Naive thymus-derived CD4-positive, alpha-beta T cell (primary cell): ENCODE measurements around the gene FBN3. TPM values are rescaled to one million over a fixed set of nuclear protein-coding genes. Genes with fewer than 3 reads are reported as not detected.
A peak's percentile ranks its signal among the peaks of the same experiment; 100 is the strongest.
"Not testable (repeated sequence)": the region's sequence is repeated elsewhere in the genome, so short reads cannot be mapped to it uniquely, and the experiment has no call there.

Experiments
- ATAC-seq: fragments of 150-1000 bp; cut with Tn5 transposase; 2 replicates; pipeline ENCODE4 v1.10.0; 2021; ENCODE audit warnings: mild to moderate bottlenecking, moderate library complexity
- CTCF ChIA-PET: fragments of 350-600 bp; sonication (Branson Sonifier 250); formaldehyde crosslinking; loops from one replicate; lab custom pipeline; 2021; ENCODE audit warnings: antibody characterized with exemption; lab: Charles Lee
- POLR2A ChIA-PET: fragments of 350-600 bp; sonication (Branson Sonifier 250); formaldehyde crosslinking; loops from one replicate; lab custom pipeline; 2021; ENCODE audit warnings: antibody characterized with exemption, inconsistent platforms; lab: Charles Lee
- DNase-seq, 9 donors: peaks; one replicate each; pipeline versions ENCODE4 v3.0.0 to v3.0.0-alpha.2; 2020 to 2022; ENCODE audit warnings: mixed read lengths in 1 of 9
- H3K27ac ChIP-seq: one replicate; pipeline ENCODE4 v1.7.0; 2013; ENCODE audit warnings: mild to moderate bottlenecking, low read depth, low read length, moderate library complexity
- H3K27me3 ChIP-seq, 2 donors: one replicate each; pipeline ENCODE4 v1.7.0; 2013; ENCODE audit warnings: low read length in 2 of 2, mild to moderate bottlenecking in 2 of 2, moderate library complexity in 2 of 2; ENCODE audit not compliant: control insufficient read depth in 2 of 2, insufficient read depth in 2 of 2
- H3K36me3 ChIP-seq, 3 experiments: 1 replicate in 2 of 3; 2 replicates in 1 of 3; pipeline ENCODE4 v1.7.0; 2013; ENCODE audit warnings: low read length in 3 of 3, mild to moderate bottlenecking in 3 of 3, moderate library complexity in 1 of 3; ENCODE audit not compliant: insufficient read depth in 3 of 3, control insufficient read depth in 2 of 3
- H3K4me1 ChIP-seq, 2 donors: one replicate each; pipeline ENCODE4 v1.7.0; 2013; ENCODE audit warnings: low read length in 2 of 2, mild to moderate bottlenecking in 2 of 2, moderate library complexity in 1 of 2; ENCODE audit not compliant: control insufficient read depth in 2 of 2, insufficient read depth in 2 of 2
- H3K4me3 ChIP-seq: 2 replicates; pipeline ENCODE4 v1.7.0; 2013; ENCODE audit warnings: mild to moderate bottlenecking, low read length
- H3K9me3 ChIP-seq, 3 experiments: 1 replicate in 2 of 3; 2 replicates in 1 of 3; pipeline ENCODE4 v1.7.0; 2013; ENCODE audit warnings: low read length in 3 of 3; ENCODE audit not compliant: control insufficient read depth in 2 of 3
- H3K27ac Mint-ChIP-seq, 9 donors: one replicate each; pipeline ENCODE4 v1.8.0; 2020 to 2022; ENCODE audit warnings: mixed read lengths in 9 of 9, mild to moderate bottlenecking in 8 of 9, moderate library complexity in 5 of 9, inconsistent platforms in 2 of 9
- H3K27me3 Mint-ChIP-seq, 5 donors: one replicate each; pipeline ENCODE4 v1.8.0; 2021 to 2022; ENCODE audit warnings: mixed read lengths in 5 of 5, mild to moderate bottlenecking in 1 of 5
- H3K36me3 Mint-ChIP-seq, 5 donors: one replicate each; pipeline ENCODE4 v1.8.0; 2020 to 2022; ENCODE audit warnings: mixed read lengths in 5 of 5, mild to moderate bottlenecking in 3 of 5, inconsistent platforms in 1 of 5
- H3K4me1 Mint-ChIP-seq, 7 donors: one replicate each; pipeline ENCODE4 v1.8.0; 2020 to 2022; ENCODE audit warnings: mixed read lengths in 7 of 7, mild to moderate bottlenecking in 3 of 7, inconsistent platforms in 1 of 7
- H3K4me3 Mint-ChIP-seq, 10 donors: one replicate each; pipeline ENCODE4 v1.8.0; 2020 to 2022; ENCODE audit warnings: mild to moderate bottlenecking in 10 of 10, mixed read lengths in 10 of 10, moderate library complexity in 6 of 10, inconsistent platforms in 2 of 10
- H3K9me3 Mint-ChIP-seq, 11 donors: one replicate each; pipeline ENCODE4 v1.8.0; 2020 to 2022; ENCODE audit warnings: mixed read lengths in 11 of 11, mild to moderate bottlenecking in 4 of 11, inconsistent platforms in 1 of 11, moderate library complexity in 1 of 11
- intact Hi-C, 2 donors: fragments of 100-400 bp; cut with micrococcal nuclease; formaldehyde crosslinking; loops; one replicate each; pipeline ENCODE4 v1.15.1; 2023
- polyA plus RNA-seq, 2 donors: library from polyadenylated mRNA; unstranded; fragments of 300-500 nt; fragmentation: Illumina TruSeq; gene quantifications; one replicate each; pipeline ENCODE4 v1.2.3, GENCODE V29; 2021
- total RNA-seq, 6 experiments: library from RNA in 5 of 6; stranded (reverse) in 5 of 6; gene quantifications; 1 replicate in 5 of 6; 2 replicates in 1 of 6; pipeline ENCODE4 v1.2.3 and lab custom pipeline; 2021 to 2026

FBN3 gene
- total and polyA plus RNA-seq, 7 experiments from 2014 or later, result not detected

DNA sequence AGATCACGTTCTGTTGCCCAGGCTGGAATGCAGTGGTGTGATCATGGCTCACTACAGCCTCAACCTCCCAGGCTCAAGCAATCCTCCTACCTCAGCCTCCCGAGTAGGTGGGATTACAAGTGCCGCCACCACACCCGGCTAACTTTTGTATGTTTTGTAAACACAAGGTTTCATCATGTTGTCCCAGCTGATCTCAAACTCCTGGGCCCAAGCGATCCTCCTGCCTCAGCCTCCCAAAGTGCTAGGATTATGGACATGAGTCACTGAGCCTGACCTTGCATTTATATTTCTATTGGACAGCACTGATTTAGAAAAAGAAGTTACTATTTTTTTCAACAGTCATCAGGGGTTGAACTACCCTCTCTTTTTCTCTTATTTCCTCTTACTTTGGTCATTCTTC, 9.9 kb upstream of the FBN3 start:
- H3K27ac ChIP-seq, H3K36me3 ChIP-seq, H3K4me1 ChIP-seq, H3K9me3 Mint-ChIP-seq, H3K4me3 ChIP-seq, ATAC-seq, DNase-seq, H3K9me3 ChIP-seq, POLR2A ChIA-PET, H3K4me3 Mint-ChIP-seq, H3K27me3 ChIP-seq, H3K27ac Mint-ChIP-seq, H3K36me3 Mint-ChIP-seq: not testable (repeated sequence)
- peaks cover 4 to 22% (median 19%) of the 10 kb centered on the region in 5 donors for H3K27me3 Mint-ChIP-seq
- peaks cover 0 to 12% (median 3%) of the 10 kb centered on the region in 7 donors for H3K4me1 Mint-ChIP-seq
- intact Hi-C loops, result loop anchor here in 1 of 2 donors (2.0 to 5.0 kb wide), 2 partner anchors 35 to 108 kb away; no protein-coding TSS in a partner anchor
- CTCF ChIA-PET, result interaction anchor here (0.8 to 1.8 kb wide), 4 partner anchors 50 to 108 kb away, joined by 4 to 10 read pairs (median 4); partner anchors contain the start of gene CERS4

DNA sequence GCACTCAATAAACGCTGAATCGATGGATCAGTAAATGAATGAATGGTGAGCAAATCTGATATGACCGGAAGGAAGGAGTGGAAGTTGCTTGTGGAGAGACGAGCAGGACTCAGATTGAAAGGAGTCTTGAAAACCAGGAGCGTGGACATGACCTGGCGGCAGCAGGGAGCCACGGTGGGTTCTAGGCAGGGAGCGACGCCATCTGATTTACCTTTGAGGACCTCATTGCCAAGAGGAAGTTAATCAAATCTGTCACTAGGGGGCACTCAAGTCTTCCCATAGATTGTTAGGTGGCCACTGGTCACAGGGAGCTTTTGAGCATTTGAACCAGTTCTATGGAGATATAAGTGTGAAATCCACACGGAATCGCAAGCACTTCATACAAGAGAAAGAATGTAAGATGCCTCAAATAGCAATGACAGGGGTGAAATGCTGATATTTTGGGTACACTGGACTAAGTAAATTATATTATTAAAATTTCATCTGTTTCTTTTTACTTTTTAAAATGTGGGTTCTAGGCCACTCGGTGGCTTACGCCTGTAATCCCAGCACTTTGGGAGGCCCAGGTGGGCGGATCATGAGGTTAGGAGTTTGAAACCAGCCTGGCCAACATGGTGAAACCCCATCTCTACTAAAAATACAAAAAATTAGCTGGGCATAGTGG, 9.2 kb upstream of the FBN3 start:
- ChIA-PET POLR2A (interaction anchor here (0.5 kb wide), 1 partner anchor 21 kb away, joined by 3 read pairs; no protein-coding TSS in a partner anchor), CTCF (interaction anchor here (0.6 to 1.8 kb wide), 6 partner anchors 48 to 109 kb away, joined by 3 to 10 read pairs (median 4); partner anchors contain the start of gene CERS4)
- no peak overlapping the region for H3K27ac Mint-ChIP-seq
- H3K4me1 ChIP-seq, result no peaks in the 10 kb centered on the region
- H3K27me3 ChIP-seq, result no peaks in the 10 kb centered on the region
- no peak overlapping the region for H3K4me3 ChIP-seq
- H3K36me3 ChIP-seq, result no peaks in the 10 kb centered on the region
- H3K9me3 Mint-ChIP-seq, result peaks cover 0 to 3% (median 0%) of the 10 kb centered on the region in 11 donors
- DNase-seq (peak in 8 of 9 donors; percentile 34 to 70 (median 60)), ATAC-seq (peak; percentile 69)
- H3K9me3 ChIP-seq, result no peaks in the 10 kb centered on the region
- intact Hi-C loops, result loop anchor here (1.0 to 5.0 kb wide), 7 partner anchors 36 to 215 kb away; partner anchors contain the start of genes CERS4 (in 1 of the 2), NDUFA7 (in 1 of the 2), RPS28 (in 1 of the 2) and TIMM44 (in 1 of the 2)
- H3K36me3 Mint-ChIP-seq, result no peaks in the 10 kb centered on the region
- H3K27ac ChIP-seq, result no peak overlapping the region
- peaks cover 4 to 27% (median 23%) of the 10 kb centered on the region in 5 donors for H3K27me3 Mint-ChIP-seq
- peaks cover 0 to 12% (median 3%) of the 10 kb centered on the region in 7 donors for H3K4me1 Mint-ChIP-seq
- no peak overlapping the region for H3K4me3 Mint-ChIP-seq

DNA sequence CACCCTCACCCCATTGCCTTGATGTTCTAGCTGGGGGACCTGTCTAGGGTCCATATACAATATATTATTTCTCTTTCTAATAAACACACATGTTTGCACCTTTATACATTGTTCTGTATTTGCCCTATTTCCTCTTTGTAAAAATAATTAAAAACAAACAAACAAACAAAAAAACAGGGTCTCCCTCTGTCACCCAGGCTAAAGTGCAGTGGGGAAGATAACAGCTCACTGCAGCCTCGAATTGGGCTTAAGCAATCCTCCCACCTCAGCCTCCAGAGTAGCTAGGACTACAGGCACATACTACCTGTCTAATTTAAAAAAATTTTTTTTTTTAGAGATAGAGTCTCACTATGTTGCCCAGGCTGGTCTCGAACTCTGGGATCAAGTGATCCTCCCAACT, 5.9 kb upstream of the FBN3 start:
- no peak overlapping the region for H3K27ac Mint-ChIP-seq
- Histone ChIP-seq H3K4me1 (no peaks in the 10 kb centered on the region), H3K9me3 (no peaks in the 10 kb centered on the region), H3K4me3 (no peak overlapping the region), H3K27ac (no peak overlapping the region), H3K36me3 (no peaks in the 10 kb centered on the region), H3K27me3 (no peaks in the 10 kb centered on the region)
- intact Hi-C loops, result loop anchor here in 1 of 2 donors (5.0 kb wide), 1 partner anchor 112 kb away; no protein-coding TSS in a partner anchor
- H3K9me3 Mint-ChIP-seq, result no peaks in the 10 kb centered on the region
- no peak for DNase-seq
- H3K4me1 Mint-ChIP-seq, result peaks cover 0 to 5% (median under 1%) of the 10 kb centered on the region in 7 donors
- peaks cover 31 to 53% (median 45%) of the 10 kb centered on the region in 5 donors for H3K27me3 Mint-ChIP-seq
- ChIA-PET POLR2A (no interaction called here), CTCF (no interaction called here)
- H3K36me3 Mint-ChIP-seq, result no peaks in the 10 kb centered on the region
- H3K4me3 Mint-ChIP-seq, result no peak overlapping the region
- ATAC-seq, result no peak

DNA sequence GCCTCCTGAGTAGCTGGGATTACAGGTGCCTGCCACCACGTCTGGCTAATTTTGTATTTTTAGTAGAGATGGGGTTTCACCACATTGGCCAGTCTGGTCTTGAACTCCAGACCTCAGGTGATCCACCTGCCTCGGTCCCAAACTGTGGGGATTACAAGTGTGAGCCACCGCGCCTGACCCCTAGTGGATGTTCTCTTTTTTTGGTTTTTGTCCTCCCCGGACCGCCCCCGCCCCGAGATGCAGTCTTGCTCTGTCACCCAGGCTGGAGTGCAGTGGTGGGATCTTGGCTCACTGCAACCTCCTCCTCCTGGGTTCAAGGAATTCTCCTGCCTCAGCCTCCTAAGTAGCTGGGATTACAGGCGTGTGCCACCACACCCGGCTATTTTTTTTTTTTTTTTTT, 4.6 kb upstream of the FBN3 start:
- ATAC-seq, POLR2A ChIA-PET, H3K4me3 Mint-ChIP-seq, H3K36me3 Mint-ChIP-seq, H3K27me3 ChIP-seq, H3K9me3 ChIP-seq, CTCF ChIA-PET, H3K27ac ChIP-seq, H3K4me3 ChIP-seq, intact Hi-C loops, H3K4me1 Mint-ChIP-seq, H3K36me3 ChIP-seq, H3K9me3 Mint-ChIP-seq, H3K27ac Mint-ChIP-seq, H3K4me1 ChIP-seq: not testable (repeated sequence)
- H3K27me3 Mint-ChIP-seq, result peaks cover 35 to 56% (median 48%) of the 10 kb centered on the region in 5 donors
- DNase-seq, result peak in 1 of 9 donors; percentile 34

DNA sequence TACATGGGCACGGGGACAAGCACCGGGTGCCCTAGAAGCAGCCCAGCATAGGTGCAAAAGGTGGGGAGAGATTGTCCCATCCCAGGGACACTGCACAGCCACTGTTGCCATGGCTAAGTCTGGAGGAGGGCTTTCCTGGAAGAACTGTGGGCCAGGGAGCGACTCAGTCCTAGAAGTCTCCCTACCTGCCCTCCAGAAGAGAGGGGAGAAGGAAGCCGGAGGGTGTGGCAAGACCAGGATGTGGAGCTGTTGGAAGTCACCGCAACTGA, 2.3 kb upstream of the FBN3 start:
- Histone ChIP-seq H3K9me3 (no peaks in the 10 kb centered on the region), H3K27me3 (peaks cover 0 to 11% of the 10 kb centered on the region in 2 donors), H3K4me3 (no peak overlapping the region), H3K27ac (no peak overlapping the region), H3K36me3 (no peaks in the 10 kb centered on the region), H3K4me1 (no peaks in the 10 kb centered on the region)
- Mint-ChIP-seq H3K27me3 (peaks cover 50 to 67% (median 57%) of the 10 kb centered on the region in 5 donors), H3K27ac (no peak overlapping the region), H3K4me1 (peaks cover 2 to 10% (median 6%) of the 10 kb centered on the region in 7 donors), H3K9me3 (peaks cover 0 to 3% (median 0%) of the 10 kb centered on the region in 11 donors), H3K36me3 (peaks cover 0 to 3% (median 0%) of the 10 kb centered on the region in 5 donors), H3K4me3 (no peak overlapping the region)
- CTCF ChIA-PET, result interaction anchor here (1.0 kb wide), 1 partner anchor 102 kb away, joined by 3 read pairs; no protein-coding TSS in a partner anchor
- POLR2A ChIA-PET, result no interaction called here
- ATAC-seq, result no peak
- intact Hi-C loops, result no loop called here
- DNase-seq, result no peak

DNA sequence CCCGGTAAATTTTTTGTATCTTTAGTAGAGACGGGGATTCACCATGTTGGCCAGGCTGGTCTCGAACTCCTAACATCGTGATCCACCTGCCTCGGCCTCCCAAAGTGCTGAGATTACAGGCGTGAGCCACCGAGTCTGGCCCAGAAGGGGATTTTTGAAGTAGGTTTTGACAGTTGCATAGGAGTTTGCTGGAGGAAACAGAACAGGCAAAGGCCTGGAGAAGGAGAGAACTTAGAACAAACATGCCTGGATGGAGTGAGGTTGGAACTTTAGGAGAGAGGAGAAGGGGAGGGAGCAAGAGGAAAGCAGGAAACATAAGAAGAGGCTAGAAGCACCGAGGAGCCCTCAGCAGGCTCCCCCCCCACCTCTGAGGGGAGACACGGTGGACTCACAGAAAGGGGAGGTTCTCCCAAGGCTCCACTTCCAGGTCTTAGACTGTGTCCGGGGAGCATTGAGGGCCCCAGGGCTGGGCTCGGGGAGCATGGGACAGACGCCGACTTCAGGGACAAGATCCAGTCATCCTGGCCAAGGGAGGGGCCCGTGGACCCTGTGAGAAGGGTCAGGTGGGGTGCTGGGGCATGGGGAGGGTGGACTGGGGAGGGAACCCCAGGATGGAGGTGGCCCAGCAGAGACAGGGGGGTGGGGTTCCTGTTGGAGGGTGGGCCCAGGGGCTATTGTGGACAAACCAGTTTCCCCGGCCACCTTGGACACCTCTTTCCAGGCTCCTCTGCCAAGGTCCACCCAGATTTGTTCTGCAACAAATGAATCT, 1.8 kb upstream of the FBN3 start:
- no peaks in the 10 kb centered on the region for H3K4me1 ChIP-seq
- Mint-ChIP-seq H3K27ac (no peak overlapping the region), H3K4me1 (peaks cover 2 to 14% (median 6%) of the 10 kb centered on the region in 7 donors), H3K27me3 (peaks cover 54 to 70% (median 60%) of the 10 kb centered on the region in 5 donors), H3K4me3 (no peak overlapping the region), H3K9me3 (peaks cover 0 to 3% (median 0%) of the 10 kb centered on the region in 11 donors), H3K36me3 (peaks cover 0 to 3% (median 0%) of the 10 kb centered on the region in 5 donors)
- ChIA-PET POLR2A (no interaction called here), CTCF (no interaction called here)
- ATAC-seq (no peak), DNase-seq (no peak)
- no peak overlapping the region for H3K4me3 ChIP-seq
- H3K36me3 ChIP-seq, result no peaks in the 10 kb centered on the region
- no peak overlapping the region for H3K27ac ChIP-seq
- H3K27me3 ChIP-seq, result peaks cover 0 to 11% of the 10 kb centered on the region in 2 donors
- intact Hi-C loops, result no loop called here
- no peaks in the 10 kb centered on the region for H3K9me3 ChIP-seq
